NCI-H82 (cell line): Measurements from ENCODE around the gene TP73.
"Not testable (repeated sequence)": the region's sequence is repeated elsewhere in the genome, so short reads cannot be mapped to it uniquely, and the experiment has no call there.

Experiments used
- DNase-seq: peaks from one replicate; lab custom pipeline; 2025; lab: John Stamatoyannopoulos, UW

TP73 gene

DNA sequence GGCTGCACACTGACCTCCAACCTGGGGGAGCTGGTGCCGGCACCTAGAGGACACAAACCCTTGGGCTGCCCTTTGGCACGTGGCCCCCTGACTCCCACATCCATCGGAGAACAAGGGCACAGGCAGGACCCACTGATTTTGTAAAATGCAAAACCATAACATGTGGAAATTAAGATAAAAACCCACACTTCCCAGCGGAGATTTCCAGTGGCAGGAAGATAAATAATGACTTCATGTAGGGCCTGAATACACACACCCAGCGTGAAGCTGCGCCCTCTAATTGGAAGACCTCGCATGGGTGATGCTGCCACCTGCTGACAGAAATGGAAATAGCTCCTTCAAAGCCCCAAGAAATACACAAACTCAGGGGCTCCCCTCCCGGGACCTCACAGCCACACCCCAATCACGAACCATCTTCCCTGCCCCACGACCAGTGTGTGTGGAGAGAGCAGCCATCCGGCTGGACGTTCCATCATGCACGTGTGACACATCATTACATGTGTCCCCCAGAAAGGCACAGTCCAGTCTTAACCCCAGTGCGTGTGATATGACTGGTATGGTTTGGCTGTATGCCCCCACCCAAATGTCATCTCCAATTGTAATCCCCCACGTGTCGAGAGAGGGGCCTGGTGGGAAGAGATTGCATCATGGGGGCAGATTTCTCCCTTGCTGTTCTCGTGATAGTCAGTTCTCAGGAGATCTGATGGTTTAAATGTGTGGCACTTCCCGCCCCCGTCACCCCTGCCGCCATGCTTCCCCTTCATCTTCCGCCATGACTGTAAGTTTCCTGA is 33.2 kb upstream of the TP73 start:
- peak; percentile 79 for DNase-seq

DNA sequence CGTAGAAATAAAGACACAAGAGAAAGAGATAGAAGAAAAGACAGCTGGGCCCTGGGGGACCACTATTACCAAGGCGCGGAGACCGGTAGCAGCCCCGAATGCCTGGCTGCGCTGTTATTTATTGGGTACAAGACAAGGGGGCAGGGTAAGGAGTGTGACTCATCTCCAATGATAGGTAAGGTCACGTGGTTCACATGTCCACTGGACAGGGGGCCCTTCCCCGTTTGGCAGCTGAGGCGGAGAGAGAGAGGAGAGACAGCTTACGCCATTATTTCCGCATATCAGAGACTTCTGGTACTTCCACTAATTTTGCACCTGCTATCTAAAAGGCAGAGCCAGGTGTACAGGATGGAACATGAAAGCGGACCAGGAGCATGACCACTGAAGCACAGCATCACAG is 31.6 kb upstream of the TP73 start:
- DNase-seq, result no peak

DNA sequence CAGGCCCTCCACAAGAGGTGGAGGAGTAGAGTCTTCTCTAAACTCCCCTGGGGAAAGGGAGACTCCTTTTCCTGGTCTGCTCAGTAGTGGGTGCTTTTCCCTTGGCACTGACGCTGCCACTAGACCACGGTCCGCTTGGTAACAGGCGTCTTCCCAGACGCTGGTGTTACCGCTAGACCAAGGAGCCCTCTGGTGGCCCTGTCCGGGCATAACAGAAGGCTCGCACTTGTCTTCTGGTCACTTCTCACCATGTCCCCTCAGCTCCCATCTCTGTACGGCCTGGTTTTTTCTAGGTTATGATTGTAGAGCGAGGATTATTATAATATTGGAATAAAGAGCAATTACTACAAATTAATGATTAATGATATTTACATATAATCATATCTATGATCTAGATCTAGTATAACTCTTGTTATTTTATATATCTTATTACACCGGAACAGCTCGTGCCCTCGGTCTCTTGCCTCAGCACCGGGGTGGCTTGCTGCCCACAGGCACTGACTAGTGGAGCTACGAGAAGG is 31.1 kb upstream of the TP73 start:
- peak; percentile 56 for DNase-seq

DNA sequence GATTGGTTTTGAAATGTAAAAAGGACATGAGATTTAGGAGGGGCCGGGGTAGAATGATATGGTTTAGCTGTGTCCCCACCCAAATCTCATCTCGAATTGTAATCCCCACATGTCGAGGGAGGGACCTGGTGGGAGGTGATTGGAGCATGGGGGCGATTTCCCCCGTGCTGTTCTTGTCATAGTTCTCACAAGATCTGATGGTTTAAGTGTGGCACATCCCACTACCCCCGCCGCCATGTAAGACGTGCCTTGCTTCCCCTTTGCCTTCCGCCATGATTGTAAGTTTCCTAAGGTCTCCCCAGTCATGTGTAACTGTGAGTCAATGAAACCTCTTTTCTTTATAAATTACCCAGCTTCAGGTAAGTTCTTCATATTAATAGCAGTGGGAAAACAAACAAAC is 30.2 kb upstream of the TP73 start:
- DNase-seq, result not testable (repeated sequence)

DNA sequence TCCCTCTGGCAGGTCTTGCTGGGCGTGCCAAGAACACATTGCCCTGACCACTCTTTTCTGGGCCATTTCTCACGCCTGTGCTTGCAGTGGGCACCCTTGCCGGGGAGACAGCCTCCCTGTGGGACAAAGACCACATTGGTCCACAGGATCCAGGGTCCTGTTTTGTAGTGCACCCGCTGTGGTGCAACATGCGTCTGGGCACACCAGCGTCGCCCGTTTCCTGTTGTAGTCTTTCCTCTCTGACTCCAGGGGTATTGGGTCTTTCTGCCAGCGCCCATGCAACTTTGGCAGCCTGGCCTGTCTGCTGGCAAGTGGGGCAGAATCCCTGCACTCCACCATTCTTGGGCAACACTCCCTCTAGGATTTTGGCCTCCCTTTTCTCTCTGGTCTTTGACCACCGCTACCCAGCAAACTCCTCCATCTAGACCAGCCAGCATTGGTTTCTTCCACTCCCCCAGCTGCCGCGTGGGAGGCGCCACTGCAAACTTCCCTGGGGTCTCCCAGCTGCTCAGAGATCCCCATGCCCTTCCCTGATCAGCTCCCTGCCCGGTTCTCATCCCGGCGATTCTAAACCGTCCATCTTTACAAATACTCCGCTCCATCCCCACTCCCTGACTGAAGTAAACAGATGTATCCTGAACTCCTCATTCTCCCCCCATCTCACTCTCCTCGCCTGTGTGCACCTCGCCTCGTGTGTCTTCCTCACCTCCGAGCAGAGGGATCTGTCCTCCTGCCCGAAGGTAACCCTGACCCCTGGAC is 28.7 kb upstream of the TP73 start:
- DNase-seq, result no peak

DNA sequence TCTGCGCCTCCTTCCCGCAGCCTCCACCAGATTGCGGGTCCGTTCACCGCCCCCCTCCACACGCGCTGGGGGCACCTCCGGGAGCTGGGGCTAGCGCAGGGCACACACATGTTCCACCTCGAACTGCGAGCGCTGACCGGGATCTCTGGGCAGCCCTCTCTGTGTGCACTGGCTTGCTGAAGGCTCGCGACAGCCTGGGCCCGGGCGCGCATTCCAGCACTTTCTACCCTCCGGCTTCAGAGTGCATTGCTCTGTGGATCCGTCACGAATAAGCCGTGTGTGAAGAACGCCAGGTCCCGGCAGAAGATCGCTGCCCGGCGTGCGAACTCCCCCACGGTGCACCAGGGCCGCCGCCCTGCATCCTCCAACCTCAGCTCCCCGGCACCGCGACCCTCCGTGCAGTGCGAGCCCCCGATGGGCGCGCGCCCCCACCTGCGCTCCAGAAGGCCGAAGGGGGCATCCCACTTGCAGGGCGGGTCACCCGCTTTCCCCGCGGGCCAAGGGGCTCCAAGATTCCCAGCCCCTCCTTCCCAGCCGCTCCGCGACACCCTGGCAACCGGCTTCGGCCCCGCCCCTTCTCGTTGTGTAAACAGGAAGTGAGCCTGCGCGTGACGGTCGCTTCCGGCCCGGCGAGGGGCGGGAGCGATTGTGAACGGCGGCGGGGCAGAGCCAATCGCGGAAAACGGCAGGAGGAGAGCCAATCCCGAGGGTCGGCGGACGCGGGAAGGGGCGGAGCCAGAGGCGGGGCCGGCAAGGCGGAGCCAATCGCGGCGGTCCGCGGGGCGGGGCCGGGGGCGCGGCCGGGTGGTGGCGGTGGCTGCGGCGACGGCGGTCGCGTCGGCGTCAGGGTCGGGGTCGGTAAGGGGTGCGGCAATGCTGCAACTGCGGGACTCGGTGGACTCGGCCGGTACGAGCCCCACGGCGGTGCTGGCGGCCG is 27.8 kb upstream of the TP73 start, which contains the start of gene TPRG1L:
Gene TPRG1L (plus strand): TSS at position 816 of the 937 bp plus-strand sequence. CDS start 58 bp downstream, at position 874.
- peak; percentile 99 for DNase-seq

DNA sequence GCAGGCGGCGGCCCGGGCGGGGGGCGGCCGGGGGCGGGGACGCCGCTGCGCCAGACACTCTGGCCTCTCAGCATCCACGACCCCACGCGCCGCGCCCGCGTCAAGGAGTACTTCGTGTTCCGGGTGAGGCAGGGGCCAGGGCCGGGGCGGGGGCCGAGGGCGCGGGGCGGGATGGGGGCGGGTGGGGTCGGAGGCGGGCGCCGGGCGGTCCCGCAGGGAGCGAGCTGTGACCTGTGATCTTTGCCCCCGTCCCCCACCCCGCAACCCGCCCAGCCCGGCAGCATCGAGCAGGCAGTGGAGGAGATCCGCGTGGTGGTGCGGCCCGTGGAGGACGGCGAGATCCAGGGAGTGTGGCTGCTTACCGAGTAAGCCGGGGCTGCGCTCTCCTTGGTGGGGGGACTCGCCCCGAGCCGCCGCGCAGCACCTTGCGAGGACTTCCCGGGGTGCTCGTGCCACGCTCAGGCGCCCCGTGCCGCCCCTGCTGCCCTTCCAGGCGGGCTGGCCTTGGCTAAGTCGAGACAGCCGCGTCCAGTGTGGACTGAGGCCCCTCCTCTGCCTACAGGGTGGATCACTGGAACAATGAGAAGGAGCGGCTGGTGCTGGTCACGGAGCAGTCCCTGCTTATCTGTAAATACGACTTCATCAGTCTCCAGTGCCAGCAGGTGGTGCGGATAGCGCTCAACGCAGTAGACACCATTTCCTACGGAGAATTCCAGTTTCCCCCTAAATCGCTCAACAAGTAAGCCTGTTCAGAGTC is 27.0 kb upstream of the TP73 start:
- peak; percentile 55 for DNase-seq

DNA sequence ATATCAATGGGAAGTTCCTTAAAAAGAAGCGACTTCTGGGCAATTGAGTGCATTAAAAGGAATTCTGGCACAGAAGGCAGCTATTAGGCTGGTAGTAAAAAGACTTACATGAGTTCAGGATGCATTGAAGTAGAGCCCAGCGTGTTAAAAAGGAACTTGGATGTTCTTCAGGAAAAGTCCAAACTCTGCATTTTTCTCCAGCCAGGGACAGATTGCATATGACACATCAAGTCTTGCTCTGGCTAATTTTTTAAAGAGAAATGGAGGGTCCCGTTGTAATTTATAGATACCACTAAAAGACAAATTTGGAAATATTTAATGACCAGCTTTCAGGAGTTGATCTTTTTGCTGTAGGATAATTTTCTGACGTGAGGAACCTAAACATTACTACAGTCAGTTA is 26.3 kb upstream of the TP73 start:
- no peak for DNase-seq

DNA sequence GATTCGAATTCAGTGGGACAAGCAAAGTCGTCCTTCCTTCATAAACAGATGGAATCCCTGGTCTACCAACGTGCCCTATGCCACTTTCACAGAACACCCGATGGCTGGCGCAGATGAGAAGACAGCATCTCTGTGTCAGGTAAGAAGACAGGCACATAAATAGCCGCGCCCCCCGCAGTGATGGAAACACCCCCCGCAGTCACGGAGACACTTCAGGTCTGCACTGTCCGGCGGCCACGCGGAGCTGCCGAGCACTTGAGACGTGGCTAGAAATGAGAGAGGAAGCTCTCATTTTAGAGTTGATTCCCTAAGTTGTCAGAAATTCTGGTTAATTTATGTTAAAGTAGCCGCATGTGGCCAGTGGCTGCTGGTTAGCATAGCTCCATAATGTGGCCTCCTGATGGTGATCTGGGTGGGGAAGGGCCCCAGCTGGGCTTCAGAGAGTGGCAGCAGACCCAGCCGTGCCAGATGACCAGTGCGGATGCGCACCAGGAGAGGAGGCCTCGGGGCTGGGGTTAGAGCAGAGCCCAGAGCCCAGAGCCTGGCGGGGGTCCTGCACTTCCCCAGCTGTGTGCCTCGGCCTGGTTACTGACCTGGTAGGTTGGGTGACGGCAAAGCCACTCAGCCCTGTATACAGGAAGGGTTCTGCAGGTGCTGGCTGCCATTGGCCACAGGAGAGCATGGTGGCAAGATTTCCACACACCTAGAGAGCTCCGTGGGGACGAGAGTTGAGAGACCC is 24.6 kb upstream of the TP73 start:
- DNase-seq, result no peak

DNA sequence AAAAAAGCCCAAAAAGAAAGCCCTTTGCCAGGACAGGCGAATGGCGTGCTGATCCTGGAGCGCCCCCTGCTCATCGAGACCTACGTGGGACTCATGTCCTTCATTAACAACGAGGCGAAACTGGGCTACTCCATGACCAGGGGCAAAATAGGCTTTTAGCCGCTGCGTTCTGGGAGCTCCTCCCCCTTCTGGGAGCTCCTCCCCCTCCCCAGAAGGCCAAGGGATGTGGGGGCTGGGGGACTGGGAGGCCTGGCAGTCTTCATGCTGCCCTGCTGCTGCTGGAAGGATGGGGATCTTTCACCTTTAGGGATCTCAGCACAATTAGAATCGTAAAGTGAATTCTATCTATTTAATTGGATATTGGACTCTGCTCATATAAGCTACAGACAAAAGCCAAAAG is 23.9 kb upstream of the TP73 start:
- peak; percentile 20 for DNase-seq

DNA sequence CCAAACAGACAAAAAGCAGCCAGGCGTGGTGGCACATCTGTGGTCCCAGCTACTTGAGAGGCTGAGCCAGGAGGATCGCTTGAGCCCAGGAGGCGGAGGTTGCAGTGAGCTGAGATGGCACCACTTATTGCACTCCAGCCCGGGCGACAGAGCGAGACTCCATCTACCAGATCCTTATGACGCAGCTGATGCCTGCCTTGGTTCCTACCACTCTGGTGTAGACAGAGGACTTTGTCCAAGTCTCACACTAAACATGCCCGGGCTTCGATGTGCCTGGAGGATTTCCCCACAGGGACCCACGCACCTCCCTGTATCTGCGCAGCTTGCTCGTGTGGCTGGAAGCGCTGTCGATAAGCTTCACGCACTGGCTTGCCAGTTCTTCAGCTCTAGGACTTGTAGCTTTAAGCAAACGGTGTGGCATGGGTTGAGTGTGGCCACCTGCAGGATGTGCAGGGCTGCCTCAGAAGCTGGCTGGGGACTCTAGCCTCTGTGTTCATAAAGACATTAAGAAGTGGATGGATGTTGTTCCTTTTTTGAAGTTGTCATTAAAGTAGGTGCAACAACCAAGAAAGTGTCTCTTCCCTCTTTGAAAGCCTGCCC is 22.7 kb upstream of the TP73 start:
- DNase-seq, result no peak

DNA sequence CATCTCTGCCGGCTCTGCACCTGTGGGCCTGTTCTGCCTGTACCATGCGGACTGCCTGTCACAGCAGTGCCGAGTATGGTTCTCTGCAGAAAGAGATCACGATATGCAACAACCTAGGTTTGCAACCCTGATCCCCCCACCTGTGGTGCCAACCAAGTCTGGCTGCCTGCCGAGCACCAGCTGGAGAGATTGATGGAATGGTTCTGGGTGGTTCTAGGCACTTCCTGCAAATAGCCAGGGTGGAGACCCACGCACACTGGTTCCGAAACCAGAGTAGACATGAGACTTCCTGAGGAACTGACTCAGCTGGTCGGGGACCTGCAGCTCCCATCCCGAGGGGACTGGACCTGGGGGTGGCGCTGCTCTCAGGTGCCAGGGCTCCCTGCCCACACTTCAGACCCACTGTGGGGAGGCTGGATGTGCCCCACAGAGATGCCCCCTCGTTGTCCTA is 22.1 kb upstream of the TP73 start:
- no peak for DNase-seq

DNA sequence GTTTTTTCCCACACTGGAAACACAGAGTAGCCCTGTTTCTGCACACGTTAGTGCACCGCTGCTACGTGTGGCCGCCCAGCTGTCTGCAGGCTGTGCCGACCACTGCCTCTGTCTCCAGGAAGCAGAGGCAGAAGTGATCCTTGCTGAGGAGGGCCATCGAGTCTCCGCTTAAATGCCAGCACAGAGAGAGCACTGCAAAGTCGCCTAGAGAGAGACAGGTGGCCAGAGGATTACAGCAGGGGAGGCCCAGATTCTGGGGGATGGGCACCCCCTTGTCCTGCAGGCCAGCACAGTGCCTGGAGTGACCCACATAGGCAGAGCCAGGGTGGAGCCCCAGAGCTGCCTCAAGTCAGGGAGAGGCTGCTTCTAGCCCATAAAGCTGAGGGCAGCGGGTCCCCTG is 21.4 kb upstream of the TP73 start:
- DNase-seq, result peak; percentile 76

DNA sequence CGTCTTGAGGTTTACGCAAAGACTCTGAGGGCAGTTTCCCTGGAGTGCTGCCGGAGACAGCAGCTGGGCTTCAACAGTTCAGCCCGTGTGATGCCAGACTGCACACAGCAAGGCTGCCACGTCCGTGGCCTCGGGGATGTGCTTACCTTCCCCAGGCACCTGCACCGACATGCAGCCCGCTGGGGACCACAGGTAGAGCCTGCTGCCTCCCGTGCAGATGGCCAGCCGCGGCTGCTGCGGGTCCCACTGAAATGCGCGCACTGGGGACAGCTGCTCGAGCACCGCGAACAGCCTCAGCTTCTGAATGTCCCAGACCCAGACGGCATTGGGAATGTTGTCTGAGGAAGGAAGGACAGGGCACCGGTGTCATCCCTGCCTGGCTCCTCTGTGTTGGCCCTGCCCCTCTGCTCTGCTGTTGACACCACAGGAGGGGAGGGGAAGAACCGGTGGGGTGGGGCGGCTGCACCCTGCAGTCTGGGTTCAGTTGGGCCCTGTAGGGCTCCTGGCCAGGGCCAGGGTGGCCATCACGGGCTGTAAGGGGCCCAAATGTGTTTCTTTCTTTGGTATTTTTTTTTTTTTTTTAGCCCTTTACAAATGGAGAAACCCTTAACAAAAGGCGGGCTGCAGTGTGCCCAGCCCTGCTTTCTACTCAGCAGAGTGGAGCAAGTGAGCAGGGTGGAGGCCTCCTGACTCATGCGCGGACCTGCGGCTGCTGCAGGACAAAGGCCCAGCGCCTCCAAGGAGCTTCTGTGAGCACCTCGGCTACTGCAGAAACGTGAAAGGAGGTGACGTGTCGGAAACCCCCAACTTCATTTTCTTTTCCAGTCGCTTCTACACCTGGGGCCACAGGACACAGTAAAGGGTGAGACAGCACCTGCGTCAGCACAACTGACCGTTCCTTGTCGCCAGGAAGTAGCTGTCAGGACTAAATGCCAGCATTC is 20.7 kb upstream of the TP73 start:
- DNase-seq, result peak; percentile 65

DNA sequence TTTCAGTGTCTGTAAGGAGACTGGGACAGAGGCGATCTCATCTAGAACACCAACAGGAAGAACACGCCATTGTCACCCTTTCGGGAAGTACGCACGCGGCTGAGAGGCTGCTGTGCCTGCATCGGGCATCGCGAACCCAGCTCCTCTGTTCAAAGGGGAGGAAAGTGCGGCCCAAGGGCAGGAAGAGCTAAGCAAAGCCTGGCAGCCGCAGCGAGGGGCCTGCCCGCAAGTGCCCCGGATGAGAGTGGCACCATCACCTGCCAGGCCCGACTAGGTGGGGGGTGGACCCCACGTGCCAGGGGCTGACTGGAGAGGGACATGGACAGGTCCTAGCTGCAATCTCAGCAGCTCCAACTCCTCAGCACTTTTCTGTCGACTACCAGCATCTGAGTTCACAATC is 20.0 kb upstream of the TP73 start:
- no peak for DNase-seq

DNA sequence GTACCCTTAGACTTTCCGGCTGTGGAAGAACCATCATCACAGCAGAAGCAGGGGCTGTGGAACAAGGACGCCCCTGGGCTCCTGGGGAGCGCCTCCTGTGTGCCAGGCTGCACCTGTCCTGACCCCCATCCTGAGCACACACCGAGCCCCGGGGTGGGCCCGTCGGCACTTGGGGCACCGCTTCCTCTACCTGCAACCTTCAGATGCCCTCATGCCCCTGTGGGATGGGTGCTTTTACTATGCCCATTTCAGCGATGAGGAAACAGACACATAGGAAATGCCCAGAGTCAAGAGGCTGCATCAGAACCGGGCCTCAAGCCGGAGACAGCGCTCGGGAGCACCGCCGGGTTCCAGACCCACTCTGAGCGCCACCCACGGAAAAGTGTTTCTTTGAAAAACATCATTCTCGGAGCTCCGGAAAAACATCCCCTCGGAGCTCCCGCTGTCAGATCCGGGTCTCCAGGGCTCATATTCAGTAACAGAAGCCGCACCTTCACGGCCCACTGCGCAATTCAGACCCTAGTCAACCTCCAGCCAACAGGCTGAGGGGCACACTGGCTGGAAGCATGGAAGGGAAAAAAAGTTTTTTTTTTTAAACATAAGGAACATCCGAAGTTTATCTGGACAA is 19.5 kb upstream of the TP73 start:
- DNase-seq, result no peak

DNA sequence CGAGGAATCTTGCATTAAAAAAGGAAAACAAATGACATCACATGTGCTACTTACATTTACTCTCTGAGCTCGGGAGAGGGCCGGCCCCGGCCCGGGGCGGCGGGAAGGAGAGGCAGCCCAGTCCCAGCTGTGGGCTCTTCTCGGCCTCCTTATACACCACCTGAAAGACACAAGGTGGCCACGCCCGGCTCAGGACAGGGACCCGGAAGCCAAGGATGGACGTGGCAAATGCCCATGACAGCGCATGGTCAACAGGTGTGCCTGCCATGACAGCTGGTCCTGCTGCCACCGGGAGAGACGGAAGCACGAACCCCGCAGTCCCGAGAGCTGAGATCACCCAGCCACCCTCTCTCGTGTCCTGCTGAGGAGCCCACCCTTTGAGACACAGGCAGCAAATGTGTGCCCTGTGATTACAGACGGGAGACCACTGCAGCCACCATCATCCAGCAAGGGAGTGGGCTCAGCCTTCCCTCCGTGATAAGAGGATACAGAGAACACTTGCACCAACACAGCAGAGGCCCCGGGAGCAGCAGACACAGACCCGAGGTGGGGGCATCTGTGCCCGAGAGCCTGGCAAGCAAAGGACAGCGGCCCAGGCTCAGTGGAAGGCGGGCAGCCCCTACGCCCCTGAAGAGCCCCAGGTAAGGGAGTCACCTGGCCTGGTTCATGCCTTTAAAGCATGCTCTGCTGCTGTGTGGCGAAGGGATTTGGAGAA is 18.8 kb upstream of the TP73 start:
- no peak for DNase-seq
